HCT116 (cell line): ENCODE measurements around the gene TTC9. TPM values are rescaled to one million over a fixed set of nuclear protein-coding genes. Genes with fewer than 3 reads are reported as not detected.

Experiments used
- ATAC-seq: fragments of 200-7000 bp; cut with Tn5 transposase; 2 replicates; pipeline ENCODE4 v1.9.1; 2020; ENCODE audit warnings: mild to moderate bottlenecking, moderate library complexity
- BruUV-seq: library from RNA; stranded (reverse); fragments of 400-500 nt; replicated peaks from 2 replicates; lab custom pipeline; 2021; lab: Mats Ljungman, UMichigan
- CTCF ChIA-PET: fragments of 300-600 bp; sonication (Branson Sonifier 250); formaldehyde crosslinking; loops from one replicate; lab custom pipeline; 2021; ENCODE audit warnings: antibody characterized with exemption; lab: Charles Lee
- POLR2A ChIA-PET: fragments of 300-600, 350-600 bp; sonication (Branson Sonifier 250); formaldehyde crosslinking; loops from one replicate; lab custom pipeline; 2021; ENCODE audit warnings: antibody characterized with exemption; lab: Charles Lee
- RAD21 ChIA-PET, 2 experiments: fragments of 300-600 bp; sonication (Branson Sonifier 250); formaldehyde crosslinking; loops; one replicate each; lab custom pipeline; 2023; ENCODE audit warnings: low total read pairs in 2 of 2; ENCODE audit not compliant: uncharacterized antibody in 2 of 2, unreplicated experiment in 2 of 2, low non-redundant PET in 1 of 2; lab: Charles Lee
- DNase-seq: peaks from one replicate; pipeline ENCODE4 v3.0.0-alpha.2; 2010; ENCODE audit warnings: low read depth, low spot score
- H2AFZ ChIP-seq: fragments of 200-600 bp; shearing (Covaris generic), sonication (generic); 2 replicates; pipeline ENCODE4 v1.6.1; 2017; ENCODE audit warnings: low read depth, mixed run types, mixed read lengths, antibody characterized with exemption, low read length; ENCODE audit not compliant: poor library complexity, severe bottlenecking
- H3K27ac ChIP-seq: 2 replicates; pipeline ENCODE4 v1.5.1; 2012; ENCODE audit warnings: low read depth, low read length
- H3K27me3 ChIP-seq: fragments of 200-600 bp; sonication (generic); 2 replicates; pipeline ENCODE4 v1.6.1; 2016; ENCODE audit warnings: mixed run types, low read length, mixed read lengths; ENCODE audit not compliant: insufficient read depth
- H3K36me3 ChIP-seq, 2 experiments: fragments of 200-500 bp in 1 of 2; fragments of 200-600 bp in 1 of 2; sonication (Bioruptor generic) in 1 of 2; sonication (generic) in 1 of 2; 2 replicates each; pipeline versions ENCODE4 v1.5.1 to v1.6.1; 2014 to 2016; ENCODE audit warnings: low read length in 2 of 2, inconsistent platforms in 1 of 2, mixed read lengths in 1 of 2, mixed run types in 1 of 2; ENCODE audit not compliant: insufficient read depth in 2 of 2, control insufficient read depth in 1 of 2
- H3K4me1 ChIP-seq, 2 experiments: fragments of 200-600 bp in 1 of 2; sonication (generic) in 1 of 2; 2 replicates each; pipeline versions ENCODE4 v1.5.1 to v1.6.1; 2012 to 2017; ENCODE audit warnings: low read length in 2 of 2, inconsistent platforms in 1 of 2, mild to moderate bottlenecking in 1 of 2, mixed read lengths in 1 of 2, mixed run types in 1 of 2, moderate library complexity in 1 of 2; ENCODE audit not compliant: insufficient read depth in 2 of 2, control insufficient read depth in 1 of 2
- H3K4me2 ChIP-seq: fragments of 200-600 bp; sonication (generic); 2 replicates; pipeline ENCODE4 v1.6.1; 2017; ENCODE audit warnings: mixed run types, low read length, mixed read lengths
- H3K4me3 ChIP-seq, 2 experiments: fragments of 200-600 bp in 1 of 2; sonication (generic) in 1 of 2; replicated peaks in 1 of 2; 2 replicates each; pipeline ENCODE4 v1.5.1; 2011 to 2016; ENCODE audit warnings: low read length in 2 of 2, control low read depth in 1 of 2, low read depth in 1 of 2, mild to moderate bottlenecking in 1 of 2, mixed read lengths in 1 of 2, mixed run types in 1 of 2
- H3K79me2 ChIP-seq: fragments of 200-600 bp; sonication (generic); 2 replicates; pipeline ENCODE4 v1.6.1; 2017; ENCODE audit warnings: mild to moderate bottlenecking, mixed run types, low read length, moderate library complexity, mixed read lengths; ENCODE audit not compliant: insufficient read depth
- H3K9ac ChIP-seq: fragments of 200-600 bp; sonication (generic); 2 replicates; pipeline ENCODE4 v1.6.1; 2016; ENCODE audit warnings: low read length, mixed read lengths
- H3K9me2 ChIP-seq: fragments of 200-600 bp; sonication (generic), shearing (Covaris generic); 2 replicates; pipeline ENCODE4 v1.6.1; 2017; ENCODE audit warnings: mixed run types, mild to moderate bottlenecking, moderate library complexity; ENCODE audit not compliant: insufficient read depth
- H3K9me3 ChIP-seq, 2 experiments: fragments of 200-500 bp in 1 of 2; fragments of 200-600 bp in 1 of 2; sonication (Bioruptor generic) in 1 of 2; sonication (generic) in 1 of 2; 2 replicates each; pipeline ENCODE4 v1.6.1; 2014 to 2017; ENCODE audit warnings: low read length in 2 of 2, mixed read lengths in 2 of 2, inconsistent platforms in 1 of 2, low read depth in 1 of 2, mild to moderate bottlenecking in 1 of 2, mixed run types in 1 of 2, moderate library complexity in 1 of 2; ENCODE audit not compliant: control insufficient read depth in 1 of 2, insufficient read depth in 1 of 2
- H4K20me1 ChIP-seq: fragments of 200-600 bp; sonication (generic), shearing (Covaris generic); 2 replicates; pipeline ENCODE4 v1.6.1; 2017; ENCODE audit warnings: mixed run types, mild to moderate bottlenecking, moderate library complexity; ENCODE audit not compliant: insufficient read depth
- CEBPB ChIP-seq: IDR thresholded peaks from 2 replicates; pipeline ENCODE4 v1.6.1; 2012; ENCODE audit warnings: low read depth
- CTCF ChIP-seq, 3 experiments: fragments of 200-600 bp in 1 of 3; sonication (generic) in 1 of 3; IDR thresholded peaks in 2 of 3; conservative IDR thresholded peaks in 1 of 3; 2 replicates each; pipeline ENCODE4 v1.5.1; 2012 to 2017; ENCODE audit warnings: low read depth in 2 of 3, low read length in 2 of 3, antibody characterized with exemption in 1 of 3, borderline replicate concordance in 1 of 3, control low read depth in 1 of 3, mild to moderate bottlenecking in 1 of 3, mixed read lengths in 1 of 3, mixed run types in 1 of 3, moderate library complexity in 1 of 3; ENCODE audit not compliant: insufficient read depth in 1 of 3
- EZH2phosphoT487 ChIP-seq: fragments of 200-600 bp; IDR thresholded peaks from 2 replicates; pipeline ENCODE4 v1.6.1; 2018; ENCODE audit warnings: antibody characterized with exemption, borderline replicate concordance
- FOSL1 ChIP-seq: IDR thresholded peaks from 2 replicates; pipeline ENCODE4 v1.6.1; 2012; ENCODE audit warnings: low read depth
- JUND ChIP-seq: IDR thresholded peaks from 2 replicates; pipeline ENCODE4 v1.6.1; 2012
- POLR2A ChIP-seq: IDR thresholded peaks from 2 replicates; pipeline ENCODE4 v1.7.0; 2011; ENCODE audit warnings: borderline replicate concordance; ENCODE audit not compliant: insufficient read depth, insufficient read length; ENCODE audit errors: extremely low read depth
- RAD21 ChIP-seq: IDR thresholded peaks from 2 replicates; pipeline ENCODE4 v1.6.1; 2012; ENCODE audit warnings: low read depth, mild to moderate bottlenecking
- REST ChIP-seq: IDR thresholded peaks from 2 replicates; pipeline ENCODE4 v1.6.1; 2012; ENCODE audit warnings: low read depth
- SP1 ChIP-seq: IDR thresholded peaks from 2 replicates; pipeline ENCODE4 v1.6.1; 2012; ENCODE audit warnings: low read depth
- SRF ChIP-seq: IDR thresholded peaks from 2 replicates; pipeline ENCODE4 v1.6.1; 2012; ENCODE audit warnings: low read depth
- TCF7L2 ChIP-seq: IDR thresholded peaks from 2 replicates; pipeline ENCODE4 v1.7.0; 2011; ENCODE audit warnings: borderline replicate concordance, inconsistent platforms; ENCODE audit not compliant: insufficient read depth, insufficient read length; ENCODE audit errors: extremely low read depth
- YY1 ChIP-seq: IDR thresholded peaks from 2 replicates; pipeline ENCODE4 v1.6.1; 2011; ENCODE audit warnings: low read length, low read depth, moderate library complexity, mild to moderate bottlenecking; ENCODE audit not compliant: insufficient replicate concordance; ENCODE audit errors: extremely low read depth
- ZFX ChIP-seq: fragments of 450-650 bp; IDR thresholded peaks from 2 replicates; pipeline ENCODE4 v1.6.1; 2017
- intact Hi-C: fragments of 100-400 bp; cut with micrococcal nuclease; formaldehyde crosslinking; loops from 2 replicates; pipeline ENCODE4 v1.10.0; 2022
- total RNA-seq: library from RNA; stranded (reverse); gene quantifications from one replicate; pipeline ENCODE4 v1.2.1, GENCODE V29; 2021; ENCODE audit not compliant: unreplicated experiment

The TTC9 gene
- total RNA-seq, 1 experiment from 2014 or later = 2.4 TPM

GRCh38 chr14:70665448-70666360 lies 24.0 kb downstream of the TTC9 start (continued):
- no peak for TF ChIP-seq REST
- no peak; the same call in 1 of the 2 replicates for TF ChIP-seq FOSL1

GRCh38 chr14:70666361-70666686 lies 24.6 kb downstream of the TTC9 start:
- Histone ChIP-seq H3K36me3 (no peaks in the 10 kb centered on the region), H3K27ac (peak overlapping the region; percentile 47; the same call in 1 of the 2 replicates), H4K20me1 (no peaks in the 10 kb centered on the region), H3K9me3 (no peaks in the 10 kb centered on the region)
- TF ChIP-seq SP1 (no peak), EZH2phosphoT487 (no peak), ZFX (no peak), TCF7L2 (no peak), SRF (no peak), YY1 (no peak), RAD21 (no peak), CEBPB (no peak), JUND (no peak), POLR2A (no peak), CTCF (IDR thresholded peaks at IDR 0.05 in 2 of 3, conservative IDR thresholded peaks at IDR 0.05 in 1 of 3; ENCODE audit: borderline replicate concordance in 1 of 3, insufficient read depth in 1 of 3, low read depth in 2 of 3, low read length in 2 of 3) (no peak)
- TF ChIP-seq, all 23 proteins: peak for 0
- Histone ChIP-seq H3K9me2 (no peaks in the 10 kb centered on the region), H2AFZ (peak overlapping the region; percentile 57), H3K9ac (no peak overlapping the region), H3K4me3 (peak overlapping the region in 1 of 2 experiments; percentile 45; a peak in 1 of 4 replicates), H3K4me2 (peak overlapping the region; percentile 83), H3K4me1 (peaks cover 35 to 54% of the 10 kb centered on the region in 2 experiments), H3K79me2 (no peaks in the 10 kb centered on the region), H3K27me3 (no peaks in the 10 kb centered on the region)
- POLR2A ChIA-PET = no interaction called here
- DNase-seq (no peak), ATAC-seq (no peak)
- RAD21 ChIA-PET = no interaction called here
- BruUV-seq = no TSS peak
- intact Hi-C loops = no loop called here
- CTCF ChIA-PET = no interaction called here
